ENCODE measurements around the gene MRGPRX1. TPM values are rescaled to one million over a fixed set of nuclear protein-coding genes. Genes with fewer than 3 reads are reported as not detected.

MRGPRX1 gene
- total and polyA plus RNA-seq, 2 of the 13 experiments (the other 11 are each of a cell fraction or from before 2014, with no cell fraction given), result not detected

- H3K4me1 ChIP-seq (ENCODE audit: insufficient read depth, low read length), result no peaks in the 10 kb centered on the region
- DNase-seq (ENCODE audit: low spot score) (no peak), FAIRE-seq (no peak), ATAC-seq (peak; percentile 46; the same call in 1 of the 3 replicates)
- H2AFZ ChIP-seq (ENCODE audit: low read length), result no peak overlapping the region
- no peak for TF ChIP-seq REL (CRISPR knock-in tag; conservative IDR thresholded peaks at IDR 0.05)
- no peaks in the 10 kb centered on the region for H4K20me1 ChIP-seq (ENCODE audit: insufficient read depth, low read length)
- H3K9ac ChIP-seq (ENCODE audit: insufficient read depth, low read depth, low read length), result no peak overlapping the region
- in situ Hi-C loops (cut with HindIII; ENCODE audit: extremely low pct_ligation_motif_present, low pct_unique_long_range_greater_than_20kb), result no loop called here
- ChIA-PET CTCF (ENCODE audit: low intra/inter-chr PET ratio, low total read pairs) (no interaction called here), POLR2A (no interaction called here)
- no peaks in the 10 kb centered on the region for H3K36me3 ChIP-seq (replicated peaks in 1 of 2; ENCODE audit: control insufficient read depth in 1 of 2, insufficient read depth in 2 of 2, low read length in 2 of 2)
- no peak overlapping the region for H3K4me2 ChIP-seq (ENCODE audit: low read depth, low read length)
- H3K9me3 ChIP-seq (ENCODE audit: low read length), result no peaks in the 10 kb centered on the region
- 8% methylated on average over 1 of the region's 1 CpG for WGBS (ENCODE audit: low lambda C conversion rate)
- no peak overlapping the region for H3K4me3 ChIP-seq (replicated peaks in 1 of 3; ENCODE audit: insufficient read depth in 1 of 3, low read depth in 2 of 3, low read length in 3 of 3)
- H3K79me2 ChIP-seq (ENCODE audit: insufficient read depth, low read length), result no peaks in the 10 kb centered on the region
- no peak overlapping the region for H3K27ac ChIP-seq (ENCODE audit: extremely low read length, insufficient read depth, low read length)
- BruUV-seq (replicated peaks), result no TSS peak
- H3K27me3 ChIP-seq (ENCODE audit: control insufficient read depth in 1 of 2, insufficient read depth in 2 of 2, low read length in 2 of 2), result peaks cover 0 to 21% of the 10 kb centered on the region in 2 experiments; a peak in 2 of 5 replicates
- intact Hi-C loops (cut with micrococcal nuclease; ENCODE audit: unreplicated experiment), result no loop called here
Measured at GRCh38 chr11:18890615-18891014, 48.6 kb downstream of the MRGPRX1 start.

Other genes with a start within 250 kb of the MRGPRX1 start
- 0.07 TPM in 1 of 2 replicates, not detected in the other for gene TMEM86A, start 240.6 kb downstream of the MRGPRX1 start, total RNA-seq (2016; rRNA removed; fragmentation: Illumina TruSeq; extraction: Trizol)
- gene TMEM86A, start 240.6 kb downstream of the MRGPRX1 start, polyA plus RNA-seq (2011; rRNA removed), result 0.03 and 0.04 TPM in 2 replicates
- not detected in 2 replicates for gene IGSF22, start 213.2 kb downstream of the MRGPRX1 start, total RNA-seq (2016; rRNA removed; fragmentation: Illumina TruSeq; extraction: Trizol)
- gene IGSF22, start 213.2 kb downstream of the MRGPRX1 start, polyA plus RNA-seq (2011; rRNA removed), result not detected in 2 replicates
- gene PTPN5, start 147.6 kb downstream of the MRGPRX1 start, total RNA-seq (2016; rRNA removed; fragmentation: Illumina TruSeq; extraction: Trizol), result not detected in 2 replicates
- not detected in 2 replicates for gene PTPN5, start 147.6 kb downstream of the MRGPRX1 start, polyA plus RNA-seq (2011; rRNA removed)
- gene MRGPRX2, start 121.3 kb upstream of the MRGPRX1 start, total RNA-seq (2016; rRNA removed; fragmentation: Illumina TruSeq; extraction: Trizol), result not detected in 2 replicates
- gene MRGPRX2, start 121.3 kb upstream of the MRGPRX1 start, polyA plus RNA-seq (2011; rRNA removed), result not detected in 2 replicates
- 9.4 and 11.8 TPM in 2 replicates for gene ZDHHC13, start 177.8 kb upstream of the MRGPRX1 start, total RNA-seq (2016; rRNA removed; fragmentation: Illumina TruSeq; extraction: Trizol)
- gene ZDHHC13, start 177.8 kb upstream of the MRGPRX1 start, polyA plus RNA-seq (2011; rRNA removed), result 8.3 and 10.9 TPM in 2 replicates

All from HepG2 (cell line).